BLaER1 treated with 17β-estradiol and CSF1 and Interleukin-3, amounts not matched to agents 10 nM and 100 nM (cell line): Measurements from ENCODE around the gene GFPT2.

Experiments used
- H3K27ac ChIP-seq, 11 experiments: shearing (Covaris generic); formaldehyde crosslinking; 2 replicates each; pipeline ENCODE4 v1.8.1; 2022
- H3K27me3 ChIP-seq, 11 experiments: shearing (Covaris generic); formaldehyde crosslinking; 2 replicates each; pipeline ENCODE4 v1.8.1; 2022
- H3K36me3 ChIP-seq, 11 experiments: shearing (Covaris generic); formaldehyde crosslinking; 2 replicates each; pipeline ENCODE4 v1.8.1; 2022
- H3K4me1 ChIP-seq, 10 experiments: shearing (Covaris generic); formaldehyde crosslinking; 2 replicates each; pipeline ENCODE4 v1.8.1; 2022
- H3K4me2 ChIP-seq, 11 experiments: shearing (Covaris generic); formaldehyde crosslinking; 2 replicates each; pipeline ENCODE4 v1.8.1; 2022
- H3K4me3 ChIP-seq, 10 experiments: shearing (Covaris generic); formaldehyde crosslinking; 2 replicates each; pipeline ENCODE4 v1.8.1; 2022
- H3K9ac ChIP-seq, 11 experiments: shearing (Covaris generic); formaldehyde crosslinking; 2 replicates each; pipeline ENCODE4 v1.8.1; 2022
- H3K9me3 ChIP-seq, 11 experiments: shearing (Covaris generic); formaldehyde crosslinking; replicated peaks in 1 of 11; 2 replicates each; pipeline ENCODE4 v1.8.1; 2022
- H4K20me1 ChIP-seq, 11 experiments: shearing (Covaris generic); formaldehyde crosslinking; 2 replicates each; pipeline ENCODE4 v1.8.1; 2022
- Cebpa-rat ChIP-seq, 11 experiments: shearing (Covaris generic); IDR thresholded peaks; 2 replicates each; pipeline ENCODE4 v1.8.1; 2022

Gene GFPT2

DNA sequence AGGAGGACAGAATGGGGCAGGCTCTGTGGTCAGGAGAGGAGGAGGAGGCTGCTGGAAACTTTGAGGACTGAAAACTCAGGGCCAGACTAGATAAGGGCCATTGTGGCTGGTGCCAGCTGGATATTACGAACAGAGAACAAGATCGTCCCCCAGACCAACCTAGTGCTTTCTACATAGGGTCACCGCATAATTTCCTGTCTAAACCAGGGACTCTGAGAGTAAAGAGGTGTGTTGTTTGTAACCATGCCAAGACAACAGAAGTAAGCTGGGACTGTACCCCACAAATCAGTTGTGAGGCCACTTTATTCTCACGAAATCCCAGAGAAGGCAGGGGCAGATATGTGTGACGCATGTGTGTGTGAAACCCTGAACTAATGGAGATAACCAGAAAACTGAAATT is 20.3 kb upstream of the GFPT2 start:
- H3K9me3 ChIP-seq, result no peaks in the 10 kb centered on the region
- peaks cover 0 to 4% (median 0%) of the 10 kb centered on the region in 11 experiments; a peak in 1 of 22 replicates for H4K20me1 ChIP-seq
- no peaks in the 10 kb centered on the region; a peak in 1 of 20 replicates for H3K4me1 ChIP-seq
- H3K4me2 ChIP-seq, result no peak overlapping the region
- no peaks in the 10 kb centered on the region for H3K36me3 ChIP-seq
- no peak overlapping the region for H3K9ac ChIP-seq
- TF ChIP-seq Cebpa-rat (IDR thresholded peaks at IDR 0.05), result no peak
- no peak overlapping the region for H3K4me3 ChIP-seq
- H3K27me3 ChIP-seq, result no peaks in the 10 kb centered on the region
- no peak overlapping the region for H3K27ac ChIP-seq

DNA sequence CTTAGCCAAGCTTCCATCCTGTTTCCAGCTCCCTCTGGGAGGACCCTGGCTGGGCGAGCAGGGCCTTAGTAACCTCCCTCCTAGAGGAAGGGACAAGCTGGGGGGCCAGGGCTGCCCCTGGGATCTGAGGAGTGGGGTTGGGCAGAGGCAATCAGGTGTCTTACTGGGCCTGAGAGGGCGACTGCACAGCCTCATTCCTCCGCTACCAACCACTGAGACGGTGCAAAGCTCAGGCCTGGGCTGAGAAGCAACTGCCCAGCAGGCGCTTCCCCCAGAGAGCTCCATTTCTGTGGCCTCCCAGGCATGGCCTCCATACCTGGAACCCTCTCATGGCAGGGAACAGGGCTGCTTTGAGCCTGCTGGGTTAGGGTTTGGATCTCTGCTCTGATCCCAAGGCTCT is 18.8 kb upstream of the GFPT2 start:
- Histone ChIP-seq H3K4me1 (no peaks in the 10 kb centered on the region; a peak in 1 of 20 replicates), H3K9me3 (no peaks in the 10 kb centered on the region), H3K4me2 (no peak overlapping the region), H3K27ac (no peak overlapping the region), H4K20me1 (no peaks in the 10 kb centered on the region), H3K9ac (no peak overlapping the region), H3K36me3 (no peaks in the 10 kb centered on the region), H3K4me3 (no peak overlapping the region), H3K27me3 (no peaks in the 10 kb centered on the region)
- no peak for TF ChIP-seq Cebpa-rat (IDR thresholded peaks at IDR 0.05)

- no peaks in the 10 kb centered on the region for H4K20me1 ChIP-seq
These were observed 17.9 kb upstream of the GFPT2 start for GRCh38 chr5:180370861-180371641.

DNA sequence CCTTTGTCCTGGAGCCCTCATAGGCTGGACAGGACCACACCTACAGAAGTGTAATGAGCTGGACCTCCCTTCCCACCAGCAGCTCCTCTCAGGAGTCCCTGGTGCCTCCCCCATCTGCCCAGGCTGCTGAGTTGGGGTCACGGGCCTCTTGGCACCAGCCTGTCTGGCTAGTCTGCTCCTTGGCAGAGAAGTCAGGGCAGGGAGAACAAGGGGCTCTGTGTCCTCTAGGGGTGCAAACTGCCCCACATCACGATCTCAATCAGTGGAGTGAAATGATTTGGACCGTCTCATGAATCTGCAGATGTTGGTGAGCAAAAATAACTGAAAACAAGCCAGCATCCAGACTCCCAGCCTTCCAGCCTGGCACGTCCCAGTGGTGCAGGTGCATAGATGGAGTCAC is 14.9 kb upstream of the GFPT2 start:
- no peak overlapping the region for H3K4me3 ChIP-seq
- H3K4me1 ChIP-seq, result no peaks in the 10 kb centered on the region; a peak in 1 of 20 replicates
- TF ChIP-seq Cebpa-rat (IDR thresholded peaks at IDR 0.05), result no peak
- no peaks in the 10 kb centered on the region for H3K27me3 ChIP-seq
- no peaks in the 10 kb centered on the region for H4K20me1 ChIP-seq
- no peak overlapping the region for H3K4me2 ChIP-seq
- H3K36me3 ChIP-seq, result no peaks in the 10 kb centered on the region
- H3K27ac ChIP-seq, result no peak overlapping the region
- no peaks in the 10 kb centered on the region for H3K9me3 ChIP-seq
- H3K9ac ChIP-seq, result no peak overlapping the region

More at GRCh38 chr5:180370861-180371641, 17.9 kb upstream of the GFPT2 start:
- Histone ChIP-seq H3K9me3 (no peaks in the 10 kb centered on the region), H3K27ac (no peak overlapping the region), H3K27me3 (no peaks in the 10 kb centered on the region), H3K36me3 (no peaks in the 10 kb centered on the region), H3K4me2 (no peak overlapping the region), H3K9ac (no peak overlapping the region), H3K4me3 (no peak overlapping the region), H3K4me1 (no peaks in the 10 kb centered on the region; a peak in 1 of 20 replicates)
- no peak for TF ChIP-seq Cebpa-rat (IDR thresholded peaks at IDR 0.05)

GRCh38 chr5:180367300-180367699 is 14.2 kb upstream of the GFPT2 start:
- Histone ChIP-seq H3K9ac (no peak overlapping the region), H3K4me1 (no peaks in the 10 kb centered on the region), H3K4me3 (no peak overlapping the region), H3K27ac (no peak overlapping the region), H4K20me1 (no peaks in the 10 kb centered on the region), H3K4me2 (no peak overlapping the region), H3K27me3 (no peaks in the 10 kb centered on the region), H3K9me3 (no peaks in the 10 kb centered on the region), H3K36me3 (no peaks in the 10 kb centered on the region)
- TF ChIP-seq Cebpa-rat (IDR thresholded peaks at IDR 0.05), result no peak

DNA sequence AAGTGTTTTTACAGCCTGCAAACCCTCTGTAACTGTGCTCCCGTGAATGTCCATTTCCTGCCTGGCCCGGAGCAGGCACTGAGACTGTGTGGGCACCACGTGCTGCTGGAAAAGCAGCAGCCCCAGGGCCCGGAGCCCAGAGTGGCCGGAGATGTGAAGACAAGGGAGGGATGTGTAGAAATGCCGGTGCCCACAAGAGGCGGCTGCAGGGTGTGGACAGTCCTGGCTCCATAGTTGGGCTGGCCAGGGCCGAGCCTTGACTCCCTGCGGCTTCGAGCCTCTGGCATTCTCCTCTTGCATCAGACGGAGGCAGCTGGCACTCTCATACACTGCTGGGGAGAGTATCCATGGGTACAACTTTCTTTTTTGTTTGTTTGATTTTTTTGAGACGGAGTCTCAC is 13.2 kb upstream of the GFPT2 start:
- Histone ChIP-seq H3K9me3 (no peaks in the 10 kb centered on the region), H3K27ac (no peak overlapping the region), H3K27me3 (no peaks in the 10 kb centered on the region), H3K4me2 (no peak overlapping the region), H3K36me3 (no peaks in the 10 kb centered on the region), H3K9ac (no peak overlapping the region), H4K20me1 (no peaks in the 10 kb centered on the region), H3K4me3 (no peak overlapping the region), H3K4me1 (no peaks in the 10 kb centered on the region)
- TF ChIP-seq Cebpa-rat (IDR thresholded peaks at IDR 0.05), result no peak

DNA sequence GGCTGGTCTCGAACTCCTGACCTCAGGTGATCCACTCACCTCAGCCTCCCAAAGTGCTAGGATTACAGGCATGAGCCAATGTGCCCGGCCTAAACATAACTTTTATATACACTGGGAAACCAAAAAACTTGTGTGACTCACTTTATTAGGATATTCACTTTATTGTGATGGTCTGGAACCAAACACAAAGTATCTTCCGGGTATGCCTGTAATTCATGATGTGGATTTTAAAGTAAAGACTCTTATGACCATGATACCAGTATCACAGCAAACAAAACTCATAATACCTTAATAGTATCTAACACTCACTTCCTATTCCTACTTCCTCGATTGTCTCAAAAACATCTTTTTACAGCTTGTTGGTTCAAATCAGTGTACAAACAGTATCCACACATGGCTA is 12.7 kb upstream of the GFPT2 start:
- no peaks in the 10 kb centered on the region for H3K9me3 ChIP-seq
- no peaks in the 10 kb centered on the region for H3K27me3 ChIP-seq
- H3K4me2 ChIP-seq, result no peak overlapping the region
- no peaks in the 10 kb centered on the region for H3K4me1 ChIP-seq
- no peak overlapping the region for H3K9ac ChIP-seq
- no peak for TF ChIP-seq Cebpa-rat (IDR thresholded peaks at IDR 0.05)
- H4K20me1 ChIP-seq, result no peaks in the 10 kb centered on the region
- H3K27ac ChIP-seq, result no peak overlapping the region
- no peak overlapping the region for H3K4me3 ChIP-seq
- H3K36me3 ChIP-seq, result no peaks in the 10 kb centered on the region

GRCh38 chr5:180364306-180364856 is 11.2 kb upstream of the GFPT2 start:
- no peaks in the 10 kb centered on the region for H3K4me1 ChIP-seq
- no peaks in the 10 kb centered on the region for H3K27me3 ChIP-seq
- H3K4me2 ChIP-seq, result no peak overlapping the region
- H3K36me3 ChIP-seq, result no peaks in the 10 kb centered on the region
- peaks cover 0 to 10% (median 0%) of the 10 kb centered on the region in 11 experiments; a peak in 1 of 22 replicates for H3K9me3 ChIP-seq
- H4K20me1 ChIP-seq, result no peaks in the 10 kb centered on the region
- no peak overlapping the region for H3K27ac ChIP-seq
- H3K4me3 ChIP-seq, result no peak overlapping the region
- no peak for TF ChIP-seq Cebpa-rat (IDR thresholded peaks at IDR 0.05)
- H3K9ac ChIP-seq, result no peak overlapping the region

DNA sequence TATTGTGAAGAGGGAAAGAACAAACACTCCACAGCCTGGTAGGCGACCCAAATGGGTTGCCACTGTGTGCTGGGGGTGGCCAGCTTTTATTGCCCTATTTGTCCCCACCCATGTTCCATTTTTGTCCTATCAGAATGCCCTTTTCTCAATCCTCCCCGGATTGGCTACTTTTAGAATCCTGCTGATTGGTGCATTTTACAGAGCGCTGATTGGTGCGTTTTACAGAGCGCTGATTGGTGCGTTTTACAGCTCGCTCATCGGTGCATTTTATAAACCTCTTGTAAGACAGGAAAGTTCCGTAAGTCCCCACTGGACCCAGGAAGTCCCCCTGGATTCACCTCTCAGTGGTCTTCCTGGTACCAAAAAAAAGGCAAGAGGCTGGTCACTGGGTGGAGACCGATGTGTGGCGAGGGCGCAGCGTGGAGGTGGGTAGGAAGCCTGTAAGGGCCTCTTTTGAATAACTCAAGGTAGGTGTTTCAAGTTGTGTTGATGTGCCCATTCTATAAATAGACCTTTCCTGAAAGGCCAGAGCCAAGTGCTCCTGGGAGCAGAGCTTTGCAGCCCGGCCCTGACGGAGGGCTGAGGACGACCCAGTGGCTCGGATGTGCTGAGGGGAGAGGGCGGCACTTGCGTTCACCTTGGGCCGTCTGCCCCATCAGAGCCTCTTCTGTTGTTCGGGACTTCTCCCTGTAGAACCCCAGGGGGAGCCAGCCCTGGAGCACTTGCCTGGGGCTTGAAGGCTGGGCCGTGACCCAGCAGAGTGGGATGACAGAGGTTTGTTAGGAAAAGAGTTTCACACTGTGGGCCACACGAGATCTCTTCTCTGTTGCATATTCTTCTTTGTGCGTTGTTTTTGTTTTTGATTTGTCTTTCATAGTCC is 7.2 kb upstream of the GFPT2 start:
- Histone ChIP-seq H3K27me3 (peaks cover 7 to 20% (median 13%) of the 10 kb centered on the region in 11 experiments), H3K4me3 (no peak overlapping the region), H3K9me3 (peaks cover 0 to 10% (median 0%) of the 10 kb centered on the region in 11 experiments; a peak in 1 of 22 replicates), H4K20me1 (peaks cover 0 to 9% (median 0%) of the 10 kb centered on the region in 11 experiments; a peak in 1 of 22 replicates), H3K36me3 (no peaks in the 10 kb centered on the region), H3K4me1 (no peaks in the 10 kb centered on the region), H3K4me2 (no peak overlapping the region), H3K27ac (no peak overlapping the region), H3K9ac (no peak overlapping the region)
- no peak for TF ChIP-seq Cebpa-rat (IDR thresholded peaks at IDR 0.05)
